DLD1 (cell line): ENCODE data around the gene RHBDL1.

Source experiments
- in situ Hi-C: cut with HindIII; loops from 2 replicates; pipeline ENCODE4 v1.10.0; 2017; ENCODE audit warnings: low sequenced_read_pairs

Gene RHBDL1

DNA sequence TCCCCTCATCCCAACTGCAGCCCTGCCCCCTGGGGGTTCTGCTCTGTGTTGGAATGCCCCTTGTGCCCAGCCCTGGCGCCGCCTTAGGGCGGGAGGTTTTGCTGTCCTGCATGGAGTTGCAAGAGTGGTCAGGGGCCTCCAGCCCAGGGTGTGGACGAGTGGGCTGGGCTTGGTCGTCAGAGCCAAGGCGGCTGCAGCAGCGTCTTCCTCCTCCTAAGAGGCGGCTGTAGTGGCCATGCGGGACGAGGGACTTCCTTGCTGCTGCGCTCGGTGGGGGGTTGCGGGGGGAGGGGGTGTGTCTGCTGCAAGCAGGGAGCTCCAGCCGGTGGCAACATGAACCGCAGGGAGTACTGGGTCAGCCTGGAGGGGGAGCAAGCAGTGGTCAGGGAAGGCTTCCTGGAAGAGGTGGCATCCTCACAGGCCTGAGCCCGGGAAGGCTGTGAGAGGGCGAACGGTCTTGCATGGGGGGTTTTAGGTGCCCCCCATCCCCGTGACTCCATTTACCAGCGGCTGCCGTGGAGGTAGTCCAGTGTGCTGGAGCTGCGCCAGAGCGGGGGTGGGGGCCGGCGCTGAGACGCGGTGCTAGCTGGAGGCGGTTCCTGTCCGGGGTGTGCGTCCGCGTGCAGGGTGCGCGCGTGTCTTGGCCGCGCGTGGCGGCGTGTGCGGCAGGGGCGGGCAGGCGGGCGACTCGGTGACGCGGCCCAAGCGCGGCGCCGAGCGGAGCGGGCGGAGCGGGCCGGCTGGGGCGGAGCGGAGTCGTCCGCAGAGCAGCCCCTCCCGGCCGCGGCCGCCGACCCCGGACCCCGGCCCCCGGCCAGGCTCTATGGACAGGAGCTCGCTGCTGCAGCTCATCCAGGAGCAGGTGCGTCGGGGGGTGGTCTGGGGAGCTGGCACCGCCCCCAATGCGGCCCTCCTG, at the start of gene RHBDL1:
Gene RHBDL1, plus strand, starts transcription at position 704 of the 916 bp plus-strand sequence. Its CDS starts 120 bp downstream, at position 824.
- in situ Hi-C loops, result no loop called here

DNA sequence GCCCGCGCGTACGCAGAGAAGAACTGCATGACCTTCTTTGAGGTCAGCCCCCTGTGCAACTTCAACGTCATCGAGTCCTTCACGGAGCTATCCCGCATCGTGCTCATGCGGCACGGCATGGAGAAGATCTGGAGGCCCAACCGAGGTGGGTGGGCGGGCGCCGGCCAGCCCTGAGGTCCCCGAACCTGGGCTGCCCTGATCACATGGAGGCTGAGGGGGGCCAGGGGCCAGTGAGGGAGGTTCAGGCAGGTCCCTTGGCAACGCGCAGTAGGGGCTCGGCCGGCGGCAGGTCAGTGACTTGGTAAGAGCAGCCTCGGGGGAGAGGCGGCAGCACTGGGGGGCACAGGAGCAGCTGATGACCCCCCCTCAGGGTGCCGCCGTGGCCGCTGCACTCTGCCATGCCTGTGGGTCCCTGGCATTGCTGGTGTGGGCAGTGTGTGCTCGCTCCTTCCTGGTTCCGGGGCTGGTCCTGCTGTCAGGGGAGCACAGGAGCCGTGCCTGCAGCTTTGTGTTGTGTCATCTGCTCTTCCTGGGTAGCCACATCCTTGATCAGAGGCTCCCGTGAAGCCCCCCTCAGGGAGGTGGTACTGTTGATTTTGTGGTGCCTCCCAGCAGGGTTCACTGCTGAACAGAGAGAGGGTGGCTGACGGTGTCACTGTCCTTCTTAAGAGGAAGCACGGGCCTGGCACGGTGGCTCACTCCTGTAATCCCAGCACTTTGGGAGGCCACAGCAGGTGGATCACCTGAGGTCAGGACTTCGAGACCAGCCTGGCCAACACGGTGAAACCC, 49.3 kb upstream of the RHBDL1 start:
- in situ Hi-C loops, result no loop called here

DNA sequence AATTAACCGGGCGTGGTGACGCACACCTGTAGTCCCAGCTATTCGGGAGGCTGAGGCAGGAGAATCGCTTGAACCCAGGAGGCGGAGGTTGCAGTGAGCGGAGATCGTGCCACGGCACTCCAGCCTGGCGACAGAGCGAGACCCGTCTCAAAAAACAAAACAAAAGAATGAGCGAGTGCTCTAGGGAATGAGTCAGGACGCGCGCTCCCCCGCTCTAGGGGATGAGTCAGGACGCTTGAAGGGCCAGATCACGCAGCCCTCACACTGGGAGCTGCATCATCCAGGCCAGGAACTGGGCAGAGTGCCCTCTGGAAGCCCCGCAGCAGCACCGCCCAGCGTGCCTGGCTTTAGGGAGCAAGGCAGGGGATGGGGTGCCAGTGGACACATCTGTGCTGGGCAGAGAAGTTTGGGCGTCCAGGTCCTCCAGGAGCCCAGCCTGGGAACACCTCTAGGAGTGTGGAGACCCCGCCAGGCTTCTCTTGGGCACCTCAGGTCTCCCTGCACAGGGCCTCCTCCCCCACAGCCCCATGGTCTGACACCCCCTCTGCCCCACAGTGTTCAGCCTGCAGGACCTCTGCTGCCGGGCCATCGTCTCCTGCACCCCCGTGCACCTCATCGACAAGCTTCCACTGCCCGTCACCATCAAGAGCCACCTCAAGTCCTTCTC, 48.6 kb upstream of the RHBDL1 start:
- in situ Hi-C loops, result no loop called here

DNA sequence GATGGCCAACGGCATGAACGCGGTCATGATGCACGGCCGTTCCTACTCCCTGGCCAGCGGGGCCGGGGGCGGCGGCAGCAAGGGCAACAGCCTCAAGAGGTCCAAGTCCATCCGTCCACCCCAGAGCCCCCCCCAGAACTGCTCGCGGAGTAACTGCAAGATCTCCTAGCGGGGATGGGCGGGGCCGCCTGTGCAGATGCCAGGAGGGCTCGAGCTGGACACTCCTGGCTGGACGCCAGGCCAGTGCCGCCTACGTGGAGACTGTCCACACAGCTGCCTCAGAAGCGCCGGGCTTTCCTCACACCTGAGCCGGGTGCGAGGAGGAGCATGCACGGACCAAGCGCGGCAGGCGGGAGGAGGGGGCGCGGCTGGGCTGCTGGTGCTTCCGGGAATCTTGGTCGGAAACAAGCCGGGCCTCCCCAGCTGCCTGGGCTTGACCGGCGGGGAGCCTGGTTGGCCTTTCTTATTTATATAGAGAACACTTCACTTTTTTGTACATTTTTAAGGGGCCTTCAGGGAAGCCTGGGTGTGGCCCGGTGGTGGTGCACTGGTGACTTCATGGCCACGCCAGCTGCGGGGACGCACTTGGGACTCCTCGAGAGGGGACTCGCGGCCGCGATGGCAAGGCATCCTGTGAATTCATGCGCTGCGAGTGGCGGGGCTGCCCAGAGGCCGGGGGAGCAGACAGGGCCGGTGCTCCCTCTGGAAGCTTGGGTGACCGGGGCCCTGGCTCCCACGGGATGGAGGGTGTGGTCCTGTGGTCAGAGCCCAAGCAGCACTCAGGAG, 47.8 kb upstream of the RHBDL1 start:
- in situ Hi-C loops, result no loop called here

DNA sequence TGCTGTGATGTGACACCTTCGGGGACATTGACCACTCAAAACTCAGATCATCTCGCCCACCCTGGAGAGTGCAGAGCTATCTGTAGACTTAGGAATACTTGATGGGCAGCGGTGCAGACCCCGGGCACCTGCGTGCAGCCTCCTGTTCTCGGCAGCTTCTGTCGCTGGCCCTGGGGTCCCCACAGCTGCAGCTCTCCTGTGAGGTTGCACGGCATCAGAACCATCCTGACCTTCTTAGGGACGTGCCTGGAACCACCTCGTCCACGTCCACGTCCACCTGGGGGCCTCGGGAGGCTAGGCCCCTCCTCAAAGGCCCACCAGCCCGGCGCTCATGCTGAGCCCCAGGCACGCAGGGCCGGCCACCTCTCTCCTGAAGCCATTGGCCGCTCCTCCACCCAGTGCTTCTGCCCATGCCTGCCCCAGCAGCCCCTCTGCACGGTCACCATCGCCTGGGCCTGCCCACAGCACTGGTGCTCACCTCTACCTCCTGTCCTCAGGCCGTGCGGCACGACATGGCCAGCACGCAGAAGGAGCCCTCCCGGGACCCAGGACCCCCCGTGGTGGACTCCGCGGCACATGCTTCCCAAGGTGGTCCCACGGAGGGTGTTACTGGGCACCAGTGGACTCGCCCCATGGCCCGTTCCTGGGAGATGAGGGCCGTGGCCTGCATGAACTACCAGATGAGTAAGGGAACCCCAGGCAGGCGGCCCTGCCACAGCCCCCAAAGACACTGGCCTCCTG, 47.0 kb upstream of the RHBDL1 start:
- in situ Hi-C loops, result no loop called here

DNA sequence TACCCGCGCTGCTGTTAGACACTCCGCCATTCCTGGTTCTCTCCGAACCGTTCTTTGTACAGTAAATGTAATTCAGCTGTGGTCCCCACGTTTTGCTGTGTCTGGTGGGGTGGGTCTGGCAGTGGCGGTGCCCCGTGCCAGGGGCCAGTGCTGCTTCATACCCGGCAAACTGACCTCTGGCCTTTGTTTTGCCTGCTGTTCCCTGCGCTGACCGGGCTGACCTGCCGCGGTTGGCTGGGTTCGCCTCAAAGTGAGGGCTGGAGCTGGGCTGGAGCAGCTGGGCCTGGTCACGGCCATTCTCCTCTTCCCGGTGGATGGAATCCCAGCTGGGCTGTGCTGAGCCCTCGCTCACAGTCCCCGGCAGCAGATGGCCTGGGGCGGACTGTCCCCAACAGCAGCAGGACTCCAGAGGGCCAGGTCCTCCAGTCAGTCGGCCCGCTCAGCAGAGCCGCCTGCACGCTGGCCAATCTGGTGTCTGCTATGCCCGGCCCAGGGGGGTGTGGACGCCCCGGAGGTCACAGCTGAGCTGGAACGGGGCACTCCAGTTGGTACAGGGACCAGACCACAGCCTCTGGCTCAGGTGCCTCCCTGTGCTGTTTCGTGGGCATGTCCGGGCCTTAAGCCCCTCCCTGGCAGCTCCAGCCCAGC, 46.2 kb upstream of the RHBDL1 start:
- in situ Hi-C loops, result no loop called here

DNA sequence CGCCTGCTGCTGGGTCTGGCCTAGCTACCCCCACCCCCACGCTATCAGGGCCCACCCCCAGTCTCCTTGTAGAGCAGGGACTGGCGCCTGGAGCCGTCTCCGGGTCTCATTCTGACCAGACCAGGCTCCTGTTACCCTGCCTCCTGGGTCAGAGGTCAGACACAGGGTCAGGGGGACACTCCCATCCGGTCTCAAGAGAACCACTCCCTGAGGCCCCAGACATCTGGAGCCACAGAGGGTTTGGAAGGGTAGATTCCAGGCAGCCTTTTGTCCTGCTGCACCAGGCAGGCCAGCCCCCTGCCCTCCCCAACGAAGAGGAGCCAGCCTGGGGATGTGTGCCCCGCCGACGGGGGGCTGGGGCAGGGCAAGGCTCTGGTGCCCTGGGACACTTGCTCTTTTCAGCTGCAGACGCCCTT, 45.6 kb upstream of the RHBDL1 start:
- in situ Hi-C loops, result no loop called here

DNA sequence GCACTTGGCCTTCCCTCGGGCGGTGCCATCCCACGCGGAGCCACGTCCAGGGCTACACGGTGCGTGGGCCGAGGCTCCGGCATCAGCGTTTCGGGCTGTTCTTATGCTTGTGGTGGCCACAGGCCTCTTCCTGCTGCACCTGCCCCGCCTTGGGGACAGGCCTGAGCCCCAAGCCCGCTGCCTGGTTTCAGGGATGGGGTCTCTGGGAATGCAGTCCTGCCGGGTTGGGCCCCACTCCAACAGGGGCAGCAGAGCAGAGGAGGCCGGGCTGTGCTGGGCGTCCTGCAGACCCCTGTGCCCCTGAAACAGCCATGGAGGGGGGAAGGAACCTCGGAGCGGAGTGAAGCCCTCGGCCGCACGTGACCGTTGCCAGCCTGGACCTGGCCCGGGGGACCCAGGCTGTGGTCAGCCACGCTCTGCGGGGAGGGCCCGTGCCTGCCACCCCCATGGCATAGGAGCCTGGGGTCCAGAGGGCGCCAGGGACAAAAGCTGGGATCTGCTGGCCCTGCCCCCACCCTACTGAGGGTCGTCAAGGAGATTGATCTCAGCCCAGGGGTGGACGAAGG, 45.1 kb upstream of the RHBDL1 start:
- in situ Hi-C loops, result no loop called here

DNA sequence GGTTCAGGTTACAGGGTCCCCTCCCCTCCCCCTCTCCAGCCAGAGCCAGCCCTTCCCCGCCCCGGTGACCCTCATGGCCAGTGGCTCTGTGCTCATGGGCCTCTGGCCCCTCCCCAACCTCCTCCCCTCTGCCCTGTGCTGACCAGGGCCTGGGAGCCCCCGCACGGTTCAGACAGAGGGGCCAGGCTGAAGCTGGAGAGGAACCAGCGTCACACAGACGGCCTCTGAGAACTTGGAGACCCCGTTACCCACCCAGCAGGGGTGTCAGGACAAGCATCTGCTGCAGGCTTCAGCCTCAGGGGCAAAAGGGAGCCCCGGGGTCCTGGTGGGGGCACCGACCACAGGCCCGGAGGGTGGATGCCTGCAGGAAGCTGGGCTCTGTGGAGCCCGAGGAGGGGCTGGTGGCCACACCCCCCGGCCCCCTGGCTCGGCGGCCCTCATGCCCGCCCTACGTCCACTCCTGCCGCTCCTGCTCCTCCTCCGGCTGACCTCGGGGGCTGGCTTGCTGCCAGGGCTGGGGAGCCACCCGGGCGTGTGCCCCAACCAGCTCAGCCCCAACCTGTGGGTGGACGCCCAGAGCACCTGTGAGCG, 44.6 kb upstream of the RHBDL1 start, which contains the start of gene WFIKKN1:
Gene WFIKKN1, plus strand, starts transcription at position 171 of the 591 bp plus-strand sequence. Its CDS starts 269 bp downstream, at position 440.
- in situ Hi-C loops, result no loop called here

DNA sequence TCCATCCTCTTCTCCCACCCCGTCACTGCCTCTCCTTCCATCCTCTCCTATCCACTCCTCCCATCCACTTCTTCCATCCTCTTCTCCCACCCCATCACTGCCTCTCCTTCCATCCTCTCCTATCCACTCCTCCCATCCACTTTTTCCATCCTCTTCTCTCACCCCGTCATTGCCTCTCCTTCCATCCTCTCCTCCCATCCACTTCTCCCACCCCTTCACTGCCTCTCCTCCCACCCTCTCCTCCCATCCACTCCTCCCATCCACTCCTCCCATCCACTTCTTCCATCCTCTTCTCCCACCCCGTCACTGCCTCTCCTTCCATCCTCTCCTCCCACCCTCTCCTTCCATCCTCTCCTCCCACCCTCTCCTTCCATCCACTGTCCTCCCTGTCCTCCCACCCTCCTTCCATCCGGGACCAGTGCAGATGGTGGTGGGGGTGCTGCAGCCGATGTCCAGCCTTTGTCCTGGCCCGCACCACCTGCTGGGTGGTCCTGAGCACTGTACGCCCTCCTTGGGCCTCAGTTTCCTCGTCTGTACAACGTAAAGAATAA, 43.6 kb upstream of the RHBDL1 start:
- in situ Hi-C loops, result no loop called here

DNA sequence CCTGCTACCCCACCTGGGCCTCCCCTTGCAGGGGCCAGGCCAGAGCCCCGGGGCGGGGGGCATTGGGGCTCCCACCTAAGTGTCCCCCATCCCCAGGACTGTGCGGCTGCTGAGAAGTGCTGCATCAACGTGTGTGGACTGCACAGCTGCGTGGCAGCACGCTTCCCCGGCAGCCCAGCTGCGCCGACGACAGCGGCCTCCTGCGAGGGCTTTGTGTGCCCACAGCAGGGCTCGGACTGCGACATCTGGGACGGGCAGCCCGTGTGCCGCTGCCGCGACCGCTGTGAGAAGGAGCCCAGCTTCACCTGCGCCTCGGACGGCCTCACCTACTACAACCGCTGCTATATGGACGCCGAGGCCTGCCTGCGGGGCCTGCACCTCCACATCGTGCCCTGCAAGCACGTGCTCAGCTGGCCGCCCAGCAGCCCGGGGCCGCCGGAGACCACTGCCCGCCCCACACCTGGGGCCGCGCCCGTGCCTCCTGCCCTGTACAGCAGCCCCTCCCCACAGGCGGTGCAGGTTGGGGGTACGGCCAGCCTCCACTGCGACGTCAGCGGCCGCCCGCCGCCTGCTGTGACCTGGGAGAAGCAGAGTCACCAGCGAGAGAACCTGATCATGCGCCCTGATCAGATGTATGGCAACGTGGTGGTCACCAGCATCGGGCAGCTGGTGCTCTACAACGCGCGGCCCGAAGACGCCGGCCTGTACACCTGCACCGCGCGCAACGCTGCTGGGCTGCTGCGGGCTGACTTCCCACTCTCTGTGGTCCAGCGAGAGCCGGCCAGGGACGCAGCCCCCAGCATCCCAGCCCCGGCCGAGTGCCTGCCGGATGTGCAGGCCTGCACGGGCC, 42.8 kb upstream of the RHBDL1 start:
- in situ Hi-C loops, result no loop called here

DNA sequence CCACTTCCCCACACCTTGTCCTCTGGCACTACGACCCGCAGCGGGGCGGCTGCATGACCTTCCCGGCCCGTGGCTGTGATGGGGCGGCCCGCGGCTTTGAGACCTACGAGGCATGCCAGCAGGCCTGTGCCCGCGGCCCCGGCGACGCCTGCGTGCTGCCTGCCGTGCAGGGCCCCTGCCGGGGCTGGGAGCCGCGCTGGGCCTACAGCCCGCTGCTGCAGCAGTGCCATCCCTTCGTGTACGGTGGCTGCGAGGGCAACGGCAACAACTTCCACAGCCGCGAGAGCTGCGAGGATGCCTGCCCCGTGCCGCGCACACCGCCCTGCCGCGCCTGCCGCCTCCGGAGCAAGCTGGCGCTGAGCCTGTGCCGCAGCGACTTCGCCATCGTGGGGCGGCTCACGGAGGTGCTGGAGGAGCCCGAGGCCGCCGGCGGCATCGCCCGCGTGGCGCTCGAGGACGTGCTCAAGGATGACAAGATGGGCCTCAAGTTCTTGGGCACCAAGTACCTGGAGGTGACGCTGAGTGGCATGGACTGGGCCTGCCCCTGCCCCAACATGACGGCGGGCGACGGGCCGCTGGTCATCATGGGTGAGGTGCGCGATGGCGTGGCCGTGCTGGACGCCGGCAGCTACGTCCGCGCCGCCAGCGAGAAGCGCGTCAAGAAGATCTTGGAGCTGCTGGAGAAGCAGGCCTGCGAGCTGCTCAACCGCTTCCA, 42.0 kb upstream of the RHBDL1 start:
- in situ Hi-C loops, result no loop called here

DNA sequence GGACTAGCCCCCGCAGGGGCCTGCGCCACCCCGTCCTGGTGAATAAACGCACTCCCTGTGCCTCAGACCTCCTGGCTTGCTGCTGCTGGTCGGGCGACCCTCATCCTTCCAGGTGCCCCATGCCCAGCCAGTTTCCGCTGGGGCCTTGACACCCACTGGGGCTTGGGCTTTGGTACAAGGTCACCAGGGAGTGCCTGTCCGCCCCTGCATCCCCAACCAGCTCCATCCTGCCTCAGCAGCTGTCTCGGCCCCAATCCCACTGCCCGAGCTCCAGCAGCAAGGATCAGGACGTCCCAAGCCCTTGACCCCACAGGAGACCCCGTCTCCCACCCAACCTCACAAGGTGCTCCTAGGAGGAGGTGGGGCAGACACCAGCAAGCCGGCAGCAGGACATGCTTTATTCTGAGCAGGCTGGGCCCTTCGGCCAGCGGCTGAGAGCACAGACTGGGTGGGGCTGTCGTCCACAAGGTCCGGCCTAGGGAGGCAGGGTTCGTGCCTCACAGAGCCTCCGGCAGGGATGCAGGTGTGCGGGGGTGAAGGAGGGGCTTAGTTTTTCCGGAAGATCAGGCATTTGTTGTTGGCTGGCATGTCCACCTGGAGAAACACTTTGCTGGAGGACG, 41.3 kb upstream of the RHBDL1 start:
- in situ Hi-C loops, result no loop called here

DNA sequence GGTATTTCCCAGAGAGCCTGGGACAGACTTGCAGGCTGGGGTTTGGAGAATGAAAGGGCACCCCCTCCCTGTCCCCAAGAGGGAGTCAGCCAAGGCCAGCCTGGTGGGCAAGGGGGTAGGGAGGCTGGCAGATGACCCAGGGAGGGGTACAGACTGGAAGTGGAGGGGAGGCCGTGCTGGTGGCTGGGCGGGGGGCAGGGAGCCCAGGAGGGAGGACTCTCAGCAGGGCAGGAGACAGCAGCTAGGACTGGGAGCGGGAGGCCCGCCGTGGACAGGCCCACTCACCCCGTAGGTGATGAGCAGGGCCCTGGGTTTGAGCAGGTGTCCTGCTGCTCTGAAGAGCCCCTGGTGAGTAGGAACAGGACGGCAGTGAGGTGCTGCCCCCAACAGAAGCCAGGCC, 40.5 kb upstream of the RHBDL1 start:
- in situ Hi-C loops, result no loop called here

DNA sequence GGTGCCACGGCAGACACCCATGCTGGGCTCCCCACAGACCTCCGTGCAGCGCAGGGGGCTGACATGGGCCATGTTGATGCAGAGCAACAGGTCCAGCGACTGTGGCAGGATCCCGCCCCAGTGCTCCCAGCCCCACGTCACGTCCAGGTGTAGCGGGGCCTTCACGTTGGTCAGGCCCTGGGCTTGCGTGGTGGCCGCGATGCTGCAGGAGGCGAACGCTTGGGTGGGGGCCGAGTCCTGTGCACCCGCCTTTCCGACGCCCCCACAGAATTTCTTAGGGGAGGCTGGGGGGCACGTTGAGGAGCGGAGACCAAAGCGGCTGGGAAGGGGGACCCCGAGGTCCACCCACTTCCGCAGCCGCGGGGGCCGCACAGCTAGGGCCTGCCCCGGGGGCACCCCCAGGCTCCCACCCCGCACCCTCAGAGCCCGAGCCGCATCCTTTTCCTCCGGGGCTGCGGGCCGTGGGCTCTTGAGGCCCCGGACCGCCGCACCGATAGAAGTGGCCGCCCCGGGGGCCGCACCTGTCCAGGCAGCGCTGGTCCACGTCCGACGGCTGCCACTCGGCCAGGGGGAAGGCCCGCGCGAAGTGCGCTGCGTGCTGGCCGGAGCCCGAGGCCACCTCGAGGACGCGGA, 39.8 kb upstream of the RHBDL1 start:
- in situ Hi-C loops, result no loop called here
